ENCODE measurements around the gene KRT8. TPM values are rescaled to one million over a fixed set of nuclear protein-coding genes. Genes with fewer than 3 reads are reported as not detected.

The KRT8 gene
- total and polyA plus RNA-seq, 2 donors (not counting 1 experiment from before 2014, with no cell fraction given), result 0.24 to 0.94 TPM

- Histone ChIP-seq H3K4me2 (replicated peaks; ENCODE audit: low read depth, low read length, poor library complexity, severe bottlenecking) (no peak overlapping the region), H3K9me3 (ENCODE audit: control extremely low read depth in 1 of 3, control insufficient read depth in 2 of 3, insufficient read depth in 1 of 3, low read length in 2 of 3) (no peaks in the 10 kb centered on the region), H3K36me3 (replicated peaks in 1 of 2; ENCODE audit: control extremely low read depth in 1 of 2, control insufficient read depth in 1 of 2, extremely low read depth in 1 of 2, insufficient read depth in 2 of 2, low read length in 1 of 2) (no peaks in the 10 kb centered on the region), H3K27me3 (replicated peaks in 1 of 4; ENCODE audit: control extremely low read depth in 1 of 4, control insufficient read depth in 3 of 4, insufficient read depth in 4 of 4, low read length in 3 of 4) (peaks cover 0 to 2% (median 0%) of the 10 kb centered on the region in 4 experiments), H3K79me2 (ENCODE audit: control insufficient read depth, insufficient read depth, low read length) (no peaks in the 10 kb centered on the region), H3K9ac (ENCODE audit: low read length) (no peak overlapping the region), H3K4me1 (ENCODE audit: control insufficient read depth in 2 of 2, insufficient read depth in 2 of 2, low read length in 2 of 2) (no peaks in the 10 kb centered on the region), H2AFZ (ENCODE audit: insufficient read depth, low read depth, low read length, poor library complexity, severe bottlenecking) (no peak overlapping the region), H3K4me3 (ENCODE audit: control extremely low read depth in 1 of 5, extremely low read depth in 1 of 5, insufficient read depth in 1 of 5, low read depth in 2 of 5, low read length in 4 of 5) (no peak overlapping the region), H4K20me1 (ENCODE audit: control insufficient read depth, insufficient read depth, low read length, poor library complexity, severe bottlenecking) (no peaks in the 10 kb centered on the region), H3K27ac (ENCODE audit: low read length in 2 of 2) (no peak overlapping the region)
- DNase-seq, result no peak
- ChIA-PET CTCF (no interaction called here), POLR2A (no interaction called here)
- H3K27me3 Mint-ChIP-seq, result peaks cover 13% of the 10 kb centered on the region
- no peak overlapping the region for H3K4me3 Mint-ChIP-seq
- no peak overlapping the region for H3K27ac Mint-ChIP-seq
- H3K9me3 Mint-ChIP-seq (ENCODE audit: insufficient read depth), result no peaks in the 10 kb centered on the region
- no peaks in the 10 kb centered on the region for H3K4me1 Mint-ChIP-seq
- WGBS (ENCODE audit: insufficient coverage), result 93% methylated on average over 7 of the region's 8 CpGs
- no peak for TF ChIP-seq CTCF (IDR thresholded peaks at IDR 0.05)
- intact Hi-C loops (cut with micrococcal nuclease), result no loop called here
- ATAC-seq (ENCODE audit: low read depth), result no peak
Measured at GRCh38 chr12:52912711-52913430, 8.0 kb upstream of the KRT8 start.

GRCh38 chr12:52910248-52910883, 5.5 kb upstream of the KRT8 start:
- Mint-ChIP-seq H3K4me3 (no peak overlapping the region), H3K27ac (no peak overlapping the region), H3K4me1 (no peaks in the 10 kb centered on the region), H3K9me3 (ENCODE audit: insufficient read depth) (no peaks in the 10 kb centered on the region), H3K27me3 (peaks cover 22% of the 10 kb centered on the region)
- Histone ChIP-seq H2AFZ (ENCODE audit: insufficient read depth, low read depth, low read length, poor library complexity, severe bottlenecking) (no peak overlapping the region), H3K4me3 (ENCODE audit: control extremely low read depth in 1 of 5, extremely low read depth in 1 of 5, insufficient read depth in 1 of 5, low read depth in 2 of 5, low read length in 4 of 5) (no peak overlapping the region), H3K4me2 (replicated peaks; ENCODE audit: low read depth, low read length, poor library complexity, severe bottlenecking) (no peak overlapping the region), H3K4me1 (ENCODE audit: control insufficient read depth in 2 of 2, insufficient read depth in 2 of 2, low read length in 2 of 2) (no peaks in the 10 kb centered on the region), H3K79me2 (ENCODE audit: control insufficient read depth, insufficient read depth, low read length) (no peaks in the 10 kb centered on the region), H4K20me1 (ENCODE audit: control insufficient read depth, insufficient read depth, low read length, poor library complexity, severe bottlenecking) (no peaks in the 10 kb centered on the region), H3K27me3 (replicated peaks in 1 of 4; ENCODE audit: control extremely low read depth in 1 of 4, control insufficient read depth in 3 of 4, insufficient read depth in 4 of 4, low read length in 3 of 4) (peaks cover 0 to 6% (median 0%) of the 10 kb centered on the region in 4 experiments), H3K9ac (ENCODE audit: low read length) (no peak overlapping the region), H3K27ac (ENCODE audit: low read length in 2 of 2) (no peak overlapping the region), H3K36me3 (replicated peaks in 1 of 2; ENCODE audit: control extremely low read depth in 1 of 2, control insufficient read depth in 1 of 2, extremely low read depth in 1 of 2, insufficient read depth in 2 of 2, low read length in 1 of 2) (no peaks in the 10 kb centered on the region), H3K9me3 (ENCODE audit: control extremely low read depth in 1 of 3, control insufficient read depth in 2 of 3, insufficient read depth in 1 of 3, low read length in 2 of 3) (no peaks in the 10 kb centered on the region)
- TF ChIP-seq CTCF (IDR thresholded peaks at IDR 0.05) (no peak), EZH2 (IDR thresholded peaks at IDR 0.05; ENCODE audit: borderline replicate concordance, insufficient read depth, low read depth, low read length, poor library complexity, severe bottlenecking) (no peak)
- DNase-seq, result no peak
- POLR2A ChIA-PET, result no interaction called here
- CTCF ChIA-PET, result interaction anchor here (1.6 kb wide), 1 partner anchor 25 kb away, joined by 8 read pairs; no protein-coding TSS in a partner anchor
- intact Hi-C loops (cut with micrococcal nuclease), result no loop called here
- WGBS (ENCODE audit: insufficient coverage), result 75% methylated on average over 9 of the region's 10 CpGs
- no peak for ATAC-seq (ENCODE audit: low read depth)
